HepG2 (cell line): ENCODE results near the gene TRERF1. TPM values are rescaled to one million over a fixed set of nuclear protein-coding genes. Genes with fewer than 3 reads are reported as not detected.

Source experiments
- DMAP1 ChIP-seq: IDR thresholded peaks from 2 replicates; pipeline ENCODE4 v1.6.1; 2016
- ETV6 ChIP-seq: sonication (generic); formaldehyde crosslinking; conservative IDR thresholded peaks from 2 replicates; pipeline ENCODE4 v1.4.0; 2020; ENCODE audit warnings: missing genetic modification reagents
- NFIB ChIP-seq: sonication (generic); formaldehyde crosslinking; IDR thresholded peaks from 2 replicates; pipeline ENCODE4 v1.9.0; 2021; ENCODE audit warnings: missing genetic modification reagents, mild to moderate bottlenecking, borderline replicate concordance
- ZNF251 ChIP-seq: sonication (generic); formaldehyde crosslinking; IDR thresholded peaks from 2 replicates; pipeline ENCODE4 v1.9.0; 2021; ENCODE audit warnings: mild to moderate bottlenecking, missing genetic modification reagents
- ZNF468 ChIP-seq: sonication (generic); formaldehyde crosslinking; IDR thresholded peaks from 2 replicates; pipeline ENCODE4 v1.8.0; 2022; ENCODE audit warnings: mild to moderate bottlenecking, moderate library complexity, missing genetic modification reagents
- ZNF552 ChIP-seq: sonication (generic); formaldehyde crosslinking; IDR thresholded peaks from 2 replicates; pipeline ENCODE4 v1.9.0; 2022; ENCODE audit warnings: missing genetic modification reagents, mild to moderate bottlenecking, borderline replicate concordance
- ZNF589 ChIP-seq: sonication (generic); formaldehyde crosslinking; conservative IDR thresholded peaks from 2 replicates; pipeline ENCODE4 v1.8.0; 2022; ENCODE audit warnings: mild to moderate bottlenecking, moderate library complexity, missing genetic modification reagents
- polyA plus RNA-seq, 8 experiments: library from polyadenylated mRNA; depleted of rRNA in 3 of 8; stranded (reverse) in 7 of 8; unstranded in 1 of 8; fragments of >200 nt; fragmentation: Illumina TruSeq in 4 of 8; extraction: Trizol in 4 of 8; gene quantifications; 2 replicates each; pipeline versions ENCODE4 v1.2.1 to v1.2.3, GENCODE V29; 2011 to 2016; ENCODE audit warnings: low read depth in 4 of 8, missing spikeins in 1 of 8, mixed read lengths in 1 of 8; ENCODE audit not compliant: insufficient read depth in 1 of 8
- total RNA-seq, 5 experiments: library from RNA; depleted of rRNA; stranded (reverse); fragments of >200 nt; fragmentation: Illumina TruSeq; extraction: Trizol; gene quantifications; 2 replicates each; pipeline ENCODE4 v1.2.3, GENCODE V29; 2016; ENCODE audit warnings: low read depth in 1 of 5
- TF ChIP-seq, protein P1 (sequence below): sonication (generic); formaldehyde crosslinking; IDR thresholded peaks from 2 replicates; pipeline ENCODE4 v1.4.0; 2020; ENCODE audit warnings: missing genetic modification reagents, borderline replicate concordance
- TF ChIP-seq, protein P2 (sequence below): sonication (generic); formaldehyde crosslinking; IDR thresholded peaks from 2 replicates; pipeline ENCODE4 v1.5.1; 2020; ENCODE audit warnings: mild to moderate bottlenecking, missing genetic modification reagents, moderate library complexity
- TF ChIP-seq, protein P3 (sequence below), 2 experiments: fragments of 450-650 bp in 1 of 2; sonication (generic) in 1 of 2; formaldehyde crosslinking in 1 of 2; IDR thresholded peaks; 2 replicates each; pipeline versions ENCODE4 v1.6.1 to v1.8.0; 2016 to 2022; ENCODE audit warnings: antibody characterized with exemption in 1 of 2, mild to moderate bottlenecking in 1 of 2, missing genetic modification reagents in 1 of 2

The TRERF1 gene
- total and polyA plus RNA-seq, 2 of the 13 experiments (the other 11 are each of a cell fraction or from before 2014, with no cell fraction given), result 0.02 TPM; not detected in 1

DNA sequence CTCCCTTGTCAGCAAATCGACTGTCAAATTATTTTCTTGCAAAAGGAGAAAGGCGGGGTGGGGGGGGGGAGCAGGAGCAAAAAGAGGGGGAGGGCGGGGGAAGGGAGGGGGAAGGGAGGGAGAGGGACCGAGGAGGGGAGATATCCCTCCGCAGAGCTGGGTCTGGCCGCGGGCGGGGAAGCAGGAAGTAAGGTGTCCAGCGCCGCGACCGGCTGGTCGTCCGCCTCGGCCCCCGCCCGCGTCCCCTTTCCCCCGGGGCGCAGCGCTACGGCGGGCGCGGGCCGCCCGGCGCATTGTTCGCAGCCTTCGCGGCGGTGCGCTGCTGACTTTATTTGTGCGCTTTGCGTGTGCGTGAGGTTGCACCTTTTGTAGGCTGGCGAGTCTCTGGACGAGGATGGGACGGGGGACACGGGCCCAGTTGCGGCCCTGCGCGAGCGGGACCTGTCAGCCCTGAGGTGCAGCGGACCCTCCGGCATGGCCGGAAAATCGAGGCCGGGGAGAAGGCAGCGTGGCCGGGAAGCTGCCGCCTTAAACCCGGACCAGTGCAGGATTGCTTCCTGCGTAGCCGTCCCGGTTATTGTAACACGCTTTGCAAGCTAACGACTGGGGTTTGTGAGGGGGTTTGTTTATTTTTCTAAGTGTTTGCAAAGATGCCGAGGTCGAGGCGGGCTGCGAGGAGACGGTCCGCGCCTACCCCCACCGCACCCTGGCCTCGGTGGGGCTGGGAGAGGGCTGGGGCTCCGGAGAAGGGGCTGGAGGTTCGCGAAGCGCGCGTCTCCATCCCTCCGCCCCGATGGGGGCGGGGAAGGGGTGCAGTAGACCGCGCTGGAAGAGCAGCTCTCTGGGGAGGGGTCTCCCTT is 675 bp upstream of the TRERF1 start (continued):
- TF ChIP-seq, protein P1, sequence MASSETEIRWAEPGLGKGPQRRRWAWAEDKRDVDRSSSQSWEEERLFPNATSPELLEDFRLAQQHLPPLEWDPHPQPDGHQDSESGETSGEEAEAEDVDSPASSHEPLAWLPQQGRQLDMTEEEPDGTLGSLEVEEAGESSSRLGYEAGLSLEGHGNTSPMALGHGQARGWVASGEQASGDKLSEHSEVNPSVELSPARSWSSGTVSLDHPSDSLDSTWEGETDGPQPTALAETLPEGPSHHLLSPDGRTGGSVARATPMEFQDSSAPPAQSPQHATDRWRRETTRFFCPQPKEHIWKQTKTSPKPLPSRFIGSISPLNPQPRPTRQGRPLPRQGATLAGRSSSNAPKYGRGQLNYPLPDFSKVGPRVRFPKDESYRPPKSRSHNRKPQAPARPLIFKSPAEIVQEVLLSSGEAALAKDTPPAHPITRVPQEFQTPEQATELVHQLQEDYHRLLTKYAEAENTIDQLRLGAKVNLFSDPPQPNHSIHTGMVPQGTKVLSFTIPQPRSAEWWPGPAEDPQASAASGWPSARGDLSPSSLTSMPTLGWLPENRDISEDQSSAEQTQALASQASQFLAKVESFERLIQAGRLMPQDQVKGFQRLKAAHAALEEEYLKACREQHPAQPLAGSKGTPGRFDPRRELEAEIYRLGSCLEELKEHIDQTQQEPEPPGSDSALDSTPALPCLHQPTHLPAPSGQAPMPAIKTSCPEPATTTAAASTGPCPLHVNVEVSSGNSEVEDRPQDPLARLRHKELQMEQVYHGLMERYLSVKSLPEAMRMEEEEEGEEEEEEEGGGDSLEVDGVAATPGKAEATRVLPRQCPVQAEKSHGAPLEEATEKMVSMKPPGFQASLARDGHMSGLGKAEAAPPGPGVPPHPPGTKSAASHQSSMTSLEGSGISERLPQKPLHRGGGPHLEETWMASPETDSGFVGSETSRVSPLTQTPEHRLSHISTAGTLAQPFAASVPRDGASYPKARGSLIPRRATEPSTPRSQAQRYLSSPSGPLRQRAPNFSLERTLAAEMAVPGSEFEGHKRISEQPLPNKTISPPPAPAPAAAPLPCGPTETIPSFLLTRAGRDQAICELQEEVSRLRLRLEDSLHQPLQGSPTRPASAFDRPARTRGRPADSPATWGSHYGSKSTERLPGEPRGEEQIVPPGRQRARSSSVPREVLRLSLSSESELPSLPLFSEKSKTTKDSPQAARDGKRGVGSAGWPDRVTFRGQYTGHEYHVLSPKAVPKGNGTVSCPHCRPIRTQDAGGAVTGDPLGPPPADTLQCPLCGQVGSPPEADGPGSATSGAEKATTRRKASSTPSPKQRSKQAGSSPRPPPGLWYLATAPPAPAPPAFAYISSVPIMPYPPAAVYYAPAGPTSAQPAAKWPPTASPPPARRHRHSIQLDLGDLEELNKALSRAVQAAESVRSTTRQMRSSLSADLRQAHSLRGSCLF, result no peak
- TF ChIP-seq ETV6 (CRISPR knock-in tag), result no peak
- TF ChIP-seq ZNF552 (CRISPR knock-in tag), result no peak
- no peak for TF ChIP-seq ZNF468 (CRISPR knock-in tag)
- TF ChIP-seq, protein P2, sequence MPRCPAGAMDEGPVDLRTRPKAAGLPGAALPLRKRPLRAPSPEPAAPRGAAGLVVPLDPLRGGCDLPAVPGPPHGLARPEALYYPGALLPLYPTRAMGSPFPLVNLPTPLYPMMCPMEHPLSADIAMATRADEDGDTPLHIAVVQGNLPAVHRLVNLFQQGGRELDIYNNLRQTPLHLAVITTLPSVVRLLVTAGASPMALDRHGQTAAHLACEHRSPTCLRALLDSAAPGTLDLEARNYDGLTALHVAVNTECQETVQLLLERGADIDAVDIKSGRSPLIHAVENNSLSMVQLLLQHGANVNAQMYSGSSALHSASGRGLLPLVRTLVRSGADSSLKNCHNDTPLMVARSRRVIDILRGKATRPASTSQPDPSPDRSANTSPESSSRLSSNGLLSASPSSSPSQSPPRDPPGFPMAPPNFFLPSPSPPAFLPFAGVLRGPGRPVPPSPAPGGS (CRISPR knock-in tag), result no peak
- no peak for TF ChIP-seq ZNF589
- TF ChIP-seq, protein P3, sequence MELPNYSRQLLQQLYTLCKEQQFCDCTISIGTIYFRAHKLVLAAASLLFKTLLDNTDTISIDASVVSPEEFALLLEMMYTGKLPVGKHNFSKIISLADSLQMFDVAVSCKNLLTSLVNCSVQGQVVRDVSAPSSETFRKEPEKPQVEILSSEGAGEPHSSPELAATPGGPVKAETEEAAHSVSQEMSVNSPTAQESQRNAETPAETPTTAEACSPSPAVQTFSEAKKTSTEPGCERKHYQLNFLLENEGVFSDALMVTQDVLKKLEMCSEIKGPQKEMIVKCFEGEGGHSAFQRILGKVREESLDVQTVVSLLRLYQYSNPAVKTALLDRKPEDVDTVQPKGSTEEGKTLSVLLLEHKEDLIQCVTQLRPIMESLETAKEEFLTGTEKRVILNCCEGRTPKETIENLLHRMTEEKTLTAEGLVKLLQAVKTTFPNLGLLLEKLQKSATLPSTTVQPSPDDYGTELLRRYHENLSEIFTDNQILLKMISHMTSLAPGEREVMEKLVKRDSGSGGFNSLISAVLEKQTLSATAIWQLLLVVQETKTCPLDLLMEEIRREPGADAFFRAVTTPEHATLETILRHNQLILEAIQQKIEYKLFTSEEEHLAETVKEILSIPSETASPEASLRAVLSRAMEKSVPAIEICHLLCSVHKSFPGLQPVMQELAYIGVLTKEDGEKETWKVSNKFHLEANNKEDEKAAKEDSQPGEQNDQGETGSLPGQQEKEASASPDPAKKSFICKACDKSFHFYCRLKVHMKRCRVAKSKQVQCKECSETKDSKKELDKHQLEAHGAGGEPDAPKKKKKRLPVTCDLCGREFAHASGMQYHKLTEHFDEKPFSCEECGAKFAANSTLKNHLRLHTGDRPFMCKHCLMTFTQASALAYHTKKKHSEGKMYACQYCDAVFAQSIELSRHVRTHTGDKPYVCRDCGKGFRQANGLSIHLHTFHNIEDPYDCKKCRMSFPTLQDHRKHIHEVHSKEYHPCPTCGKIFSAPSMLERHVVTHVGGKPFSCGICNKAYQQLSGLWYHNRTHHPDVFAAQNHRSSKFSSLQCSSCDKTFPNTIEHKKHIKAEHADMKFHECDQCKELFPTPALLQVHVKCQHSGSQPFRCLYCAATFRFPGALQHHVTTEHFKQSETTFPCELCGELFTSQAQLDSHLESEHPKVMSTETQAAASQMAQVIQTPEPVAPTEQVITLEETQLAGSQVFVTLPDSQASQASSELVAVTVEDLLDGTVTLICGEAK (IDR thresholded peaks at IDR 0.05), result no peak
- TF ChIP-seq, protein P3 (CRISPR knock-in tag; IDR thresholded peaks at IDR 0.05), result no peak
- no peak for TF ChIP-seq DMAP1 (CRISPR knock-in tag)
- 0 out of 2 replicates have a peak, but pooled peaks have one; percentile 36 for TF ChIP-seq NFIB
- TF ChIP-seq ZNF251, result no peak
